Esophagus muscularis mucosa (tissue), 4 donors: ENCODE results near the gene RASSF1. TPM values are rescaled to one million over a fixed set of nuclear protein-coding genes. Genes with fewer than 3 reads are reported as not detected.

Experiments used
- DNase-seq: peaks from one replicate; pipeline ENCODE4 v3.0.0-alpha.2; 2017; ENCODE audit errors: extremely low spot score
- H3K27ac ChIP-seq, 4 donors: fragments of 200-600 bp; sonication (generic); replicated peaks in 1 of 4; 1 replicate in 3 of 4; 2 replicates in 1 of 4; pipeline ENCODE4 v1.5.1; 2016 to 2019; ENCODE audit warnings: mild to moderate bottlenecking in 1 of 4
- H3K27me3 ChIP-seq, 4 donors: fragments of 200-600 bp; sonication (generic); one replicate each; pipeline versions ENCODE4 v1.5.1 to v1.6.0; 2016 to 2019
- H3K36me3 ChIP-seq, 4 donors: fragments of 200-600 bp; sonication (generic); one replicate each; pipeline ENCODE4 v1.5.1; 2016 to 2019
- H3K4me1 ChIP-seq, 4 donors: fragments of 200-600 bp; sonication (generic); one replicate each; pipeline ENCODE4 v1.5.1; 2016 to 2019
- H3K4me3 ChIP-seq, 4 donors: fragments of 200-600 bp; sonication (generic); 1 replicate in 2 of 4; 2 replicates in 2 of 4; pipeline ENCODE4 v1.5.1; 2016 to 2019; ENCODE audit warnings: mild to moderate bottlenecking in 4 of 4, moderate library complexity in 1 of 4
- H3K9me3 ChIP-seq, 4 donors: fragments of 200-600 bp; sonication (generic); 1 replicate in 3 of 4; 2 replicates in 1 of 4; pipeline ENCODE4 v1.5.1; 2016 to 2019
- EP300 ChIP-seq: sonication (generic); formaldehyde crosslinking; IDR thresholded peaks from one replicate; pipeline ENCODE4 v1.6.1; 2017; ENCODE audit warnings: antibody characterized with exemption
- POLR2A ChIP-seq: fragments of 450-650 bp; IDR thresholded peaks from one replicate; pipeline ENCODE4 v1.6.1; 2017; ENCODE audit warnings: antibody characterized with exemption, moderate library complexity, mild to moderate bottlenecking, low read depth
- POLR2AphosphoS5 ChIP-seq, 2 donors: sonication (generic); formaldehyde crosslinking; IDR thresholded peaks; one replicate each; pipeline ENCODE4 v1.6.1; 2017; ENCODE audit warnings: antibody characterized with exemption in 2 of 2
- WGBS: methylation state at CpG from one replicate; pipeline ENCODE4 v1.1.5; 2018; 5-methylcytosine and 5-hydroxymethylcytosine counted together
- intact Hi-C: fragments of 100-400 bp; cut with DNase I; formaldehyde crosslinking; loops from one replicate; pipeline ENCODE4 v1.15.1; 2023
- total RNA-seq, 4 donors: library from RNA; depleted of rRNA; stranded (reverse); fragments of >200 nt; gene quantifications; one replicate each; pipeline versions ENCODE4 v1.1.0 to v1.2.1, GENCODE V29; 2016
- TF ChIP-seq, protein P1 (sequence below), 3 experiments: fragments of 200-600 bp in 2 of 3; fragments of 450-650 bp in 1 of 3; sonication (generic) in 2 of 3; IDR thresholded peaks; one replicate each; pipeline ENCODE4 v1.5.1; 2017 to 2019; ENCODE audit warnings: antibody characterized with exemption in 3 of 3, mild to moderate bottlenecking in 2 of 3, moderate library complexity in 1 of 3

Gene RASSF1
- total RNA-seq, 4 donors from 2014 or later, result 28.7 to 44.2 (median 33.2) TPM

- H3K4me3 ChIP-seq, result peak overlapping the region in 3 of 4 donors; percentile 12 to 86 (median 83)
- 56% methylated on average over 2 of the region's 5 CpGs for WGBS
These were observed 16.9 kb downstream of the RASSF1 start for GRCh38 chr3:50323614-50324199.

GRCh38 chr3:50323092-50323600 is 17.5 kb downstream of the RASSF1 start:
- DNase-seq, result no peak
- no peaks in the 10 kb centered on the region for H3K9me3 ChIP-seq
- 46% methylated on average over 4 of the region's 4 CpGs for WGBS
- H3K36me3 ChIP-seq, result peaks cover 10 to 46% (median 40%) of the 10 kb centered on the region in 4 donors
- intact Hi-C loops, result no loop called here
- H3K4me3 ChIP-seq, result peak overlapping the region; percentile 12 to 86 (median 78)
- H3K27me3 ChIP-seq, result no peaks in the 10 kb centered on the region
- TF ChIP-seq POLR2AphosphoS5 (IDR thresholded peaks at IDR 0.05) (no peak), POLR2A (no peak), EP300 (no peak)
- TF ChIP-seq, protein P1, sequence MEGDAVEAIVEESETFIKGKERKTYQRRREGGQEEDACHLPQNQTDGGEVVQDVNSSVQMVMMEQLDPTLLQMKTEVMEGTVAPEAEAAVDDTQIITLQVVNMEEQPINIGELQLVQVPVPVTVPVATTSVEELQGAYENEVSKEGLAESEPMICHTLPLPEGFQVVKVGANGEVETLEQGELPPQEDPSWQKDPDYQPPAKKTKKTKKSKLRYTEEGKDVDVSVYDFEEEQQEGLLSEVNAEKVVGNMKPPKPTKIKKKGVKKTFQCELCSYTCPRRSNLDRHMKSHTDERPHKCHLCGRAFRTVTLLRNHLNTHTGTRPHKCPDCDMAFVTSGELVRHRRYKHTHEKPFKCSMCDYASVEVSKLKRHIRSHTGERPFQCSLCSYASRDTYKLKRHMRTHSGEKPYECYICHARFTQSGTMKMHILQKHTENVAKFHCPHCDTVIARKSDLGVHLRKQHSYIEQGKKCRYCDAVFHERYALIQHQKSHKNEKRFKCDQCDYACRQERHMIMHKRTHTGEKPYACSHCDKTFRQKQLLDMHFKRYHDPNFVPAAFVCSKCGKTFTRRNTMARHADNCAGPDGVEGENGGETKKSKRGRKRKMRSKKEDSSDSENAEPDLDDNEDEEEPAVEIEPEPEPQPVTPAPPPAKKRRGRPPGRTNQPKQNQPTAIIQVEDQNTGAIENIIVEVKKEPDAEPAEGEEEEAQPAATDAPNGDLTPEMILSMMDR (IDR thresholded peaks at IDR 0.05), result no peak
- H3K27ac ChIP-seq, result peak overlapping the region; percentile 93 to 95 (median 93)
- H3K4me1 ChIP-seq, result peaks cover 50 to 88% (median 82%) of the 10 kb centered on the region in 4 donors

More at GRCh38 chr3:50323614-50324199, 16.9 kb downstream of the RASSF1 start:
- peak overlapping the region; percentile 93 to 95 (median 93) for H3K27ac ChIP-seq
- peaks cover 10 to 40% (median 34%) of the 10 kb centered on the region in 4 donors for H3K36me3 ChIP-seq
- TF ChIP-seq, protein P1 (IDR thresholded peaks at IDR 0.05), result peak in 1 of 3 experiments; percentile 8
- peak; percentile 55 for TF ChIP-seq EP300
- no peak for TF ChIP-seq POLR2A
- peak; percentile 48 to 65 for TF ChIP-seq POLR2AphosphoS5 (IDR thresholded peaks at IDR 0.05)
- H3K4me1 ChIP-seq, result peaks cover 50 to 87% (median 82%) of the 10 kb centered on the region in 4 donors
- no peaks in the 10 kb centered on the region for H3K9me3 ChIP-seq
- intact Hi-C loops, result no loop called here
- no peak for DNase-seq
- no peaks in the 10 kb centered on the region for H3K27me3 ChIP-seq

GRCh38 chr3:50322386-50323091 is 18.1 kb downstream of the RASSF1 start, which contains the start of gene HYAL2:
TSS of gene HYAL2 (minus strand) at chr3:50322745. CDS start at chr3:50320489, 2,256 bp downstream.
- peaks cover 55 to 91% (median 85%) of the 10 kb centered on the region in 4 donors for H3K4me1 ChIP-seq
- H3K27me3 ChIP-seq, result no peaks in the 10 kb centered on the region
- peak within 1 kb of the TSS; percentile 72 to 88 (median 84) for H3K4me3 ChIP-seq
- no peaks in the 10 kb centered on the region for H3K9me3 ChIP-seq
- intact Hi-C loops, result no loop called here
- no peak for DNase-seq
- H3K36me3 ChIP-seq, result peaks cover 10 to 52% (median 46%) of the 10 kb centered on the region in 4 donors
- H3K27ac ChIP-seq, result peak within 1 kb of the TSS; percentile 93 to 95 (median 93)
- 48% methylated on average over 19 of the region's 31 CpGs for WGBS
- TF ChIP-seq, protein P1 (IDR thresholded peaks at IDR 0.05), result no peak
- TF ChIP-seq POLR2AphosphoS5 (IDR thresholded peaks at IDR 0.05), result peak; percentile 62 to 66
- TF ChIP-seq POLR2A, result no peak
- no peak for TF ChIP-seq EP300

DNA sequence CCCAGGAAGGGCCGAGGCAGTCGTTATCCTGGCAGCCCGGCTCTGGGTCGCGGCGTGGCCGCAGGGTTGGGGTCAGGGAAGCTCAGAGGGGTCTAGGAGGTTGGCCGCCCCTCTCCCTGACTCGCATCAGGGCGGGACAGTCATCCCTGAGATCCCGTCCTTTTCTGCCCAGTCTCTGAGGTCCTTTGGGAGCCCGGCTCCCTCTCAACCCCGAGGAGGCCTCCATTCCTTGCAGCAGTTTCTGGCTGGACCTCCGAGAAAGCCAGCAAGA is 18.6 kb downstream of the RASSF1 start:
- Histone ChIP-seq H3K27me3 (no peaks in the 10 kb centered on the region), H3K4me3 (peak overlapping the region; percentile 72 to 88 (median 84)), H3K27ac (peak overlapping the region; percentile 93 to 95 (median 93)), H3K4me1 (peaks cover 55 to 91% (median 84%) of the 10 kb centered on the region in 4 donors), H3K9me3 (no peaks in the 10 kb centered on the region), H3K36me3 (peaks cover 10 to 56% (median 51%) of the 10 kb centered on the region in 4 donors)
- intact Hi-C loops, result no loop called here
- 28% methylated on average over 6 of the region's 14 CpGs for WGBS
- DNase-seq, result no peak
- TF ChIP-seq EP300 (no peak), POLR2AphosphoS5 (IDR thresholded peaks at IDR 0.05) (no peak), POLR2A (no peak)
- TF ChIP-seq, protein P1 (IDR thresholded peaks at IDR 0.05), result no peak
